ENCODE results near the gene SLC46A1. TPM values are rescaled to one million over a fixed set of nuclear protein-coding genes. Genes with fewer than 3 reads are reported as not detected.

Gene SLC46A1
- total and polyA plus RNA-seq, 2 of the 13 experiments (the other 11 are each of a cell fraction or from before 2014, with no cell fraction given): 19.6 to 22.6 TPM

DNA sequence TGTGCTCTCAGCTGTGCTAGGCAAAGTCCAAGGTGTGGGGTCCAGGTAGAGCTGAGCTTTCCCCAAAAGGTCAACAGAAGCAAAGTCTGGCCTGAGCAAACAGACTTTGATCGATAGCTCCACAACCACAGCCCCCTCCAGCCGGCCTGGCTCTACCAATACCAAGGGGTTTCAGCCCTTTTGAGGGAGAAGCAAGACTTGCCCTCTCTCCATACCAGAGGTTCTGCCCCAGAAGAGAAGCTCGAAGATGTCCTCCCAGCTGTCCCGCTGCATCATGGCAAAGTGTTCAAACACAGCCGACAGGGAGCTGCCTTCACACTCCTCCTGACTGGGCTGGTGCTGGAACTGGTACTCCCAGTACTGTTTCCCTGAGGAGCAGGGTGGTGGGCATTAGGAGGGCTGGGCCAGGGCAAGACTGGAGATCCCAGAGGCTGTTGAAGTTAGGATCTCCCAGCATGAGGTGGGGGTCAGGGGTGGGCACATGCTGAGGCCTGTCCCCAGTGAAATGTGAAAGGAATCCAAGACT is 37.6 kb downstream of the SLC46A1 start (continued):
- TF ChIP-seq, protein P1, sequence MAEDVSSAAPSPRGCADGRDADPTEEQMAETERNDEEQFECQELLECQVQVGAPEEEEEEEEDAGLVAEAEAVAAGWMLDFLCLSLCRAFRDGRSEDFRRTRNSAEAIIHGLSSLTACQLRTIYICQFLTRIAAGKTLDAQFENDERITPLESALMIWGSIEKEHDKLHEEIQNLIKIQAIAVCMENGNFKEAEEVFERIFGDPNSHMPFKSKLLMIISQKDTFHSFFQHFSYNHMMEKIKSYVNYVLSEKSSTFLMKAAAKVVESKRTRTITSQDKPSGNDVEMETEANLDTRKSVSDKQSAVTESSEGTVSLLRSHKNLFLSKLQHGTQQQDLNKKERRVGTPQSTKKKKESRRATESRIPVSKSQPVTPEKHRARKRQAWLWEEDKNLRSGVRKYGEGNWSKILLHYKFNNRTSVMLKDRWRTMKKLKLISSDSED (CRISPR knock-in tag; IDR thresholded peaks at IDR 0.05): no peak
- no peak for TF ChIP-seq MATR3 (CRISPR knock-in tag; IDR thresholded peaks at IDR 0.05)
- no peak for TF ChIP-seq ZNF10 (CRISPR knock-in tag; IDR thresholded peaks at IDR 0.05; ENCODE audit: borderline replicate concordance, low read depth)
- TF ChIP-seq, protein P2, sequence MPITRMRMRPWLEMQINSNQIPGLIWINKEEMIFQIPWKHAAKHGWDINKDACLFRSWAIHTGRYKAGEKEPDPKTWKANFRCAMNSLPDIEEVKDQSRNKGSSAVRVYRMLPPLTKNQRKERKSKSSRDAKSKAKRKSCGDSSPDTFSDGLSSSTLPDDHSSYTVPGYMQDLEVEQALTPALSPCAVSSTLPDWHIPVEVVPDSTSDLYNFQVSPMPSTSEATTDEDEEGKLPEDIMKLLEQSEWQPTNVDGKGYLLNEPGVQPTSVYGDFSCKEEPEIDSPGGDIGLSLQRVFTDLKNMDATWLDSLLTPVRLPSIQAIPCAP (CRISPR knock-in tag; IDR thresholded peaks at IDR 0.05; ENCODE audit: low read depth): no peak
- TF ChIP-seq ZNF563 (CRISPR knock-in tag; IDR thresholded peaks at IDR 0.05): no peak
- peak; percentile 56; the same call in 1 of the 2 replicates for TF ChIP-seq TBX3 (IDR thresholded peaks at IDR 0.05; ENCODE audit: borderline replicate concordance)
- peak; percentile 89 for TF ChIP-seq TBX2 (CRISPR knock-in tag; IDR thresholded peaks at IDR 0.05; ENCODE audit: borderline replicate concordance)
- peak; percentile 69 for TF ChIP-seq POLR2G (IDR thresholded peaks at IDR 0.05; ENCODE audit: low read depth, low read length)
- TF ChIP-seq FLYWCH1 (CRISPR knock-in tag; IDR thresholded peaks at IDR 0.05): no peak
- no peak for TF ChIP-seq ZFP1 (CRISPR knock-in tag; IDR thresholded peaks at IDR 0.05)
- TF ChIP-seq ZNF552 (CRISPR knock-in tag; IDR thresholded peaks at IDR 0.05; ENCODE audit: borderline replicate concordance): no peak
- no peak for TF ChIP-seq CEBPB (IDR thresholded peaks at IDR 0.05; ENCODE audit: borderline replicate concordance, low read depth, low read length)
- TF ChIP-seq ZBTB8A (CRISPR knock-in tag; IDR thresholded peaks at IDR 0.05; ENCODE audit: borderline replicate concordance, low read depth): no peak
- no peak for TF ChIP-seq TCF7L2 (IDR thresholded peaks at IDR 0.05; ENCODE audit: low read depth, low read length)
- TF ChIP-seq, protein P3, sequence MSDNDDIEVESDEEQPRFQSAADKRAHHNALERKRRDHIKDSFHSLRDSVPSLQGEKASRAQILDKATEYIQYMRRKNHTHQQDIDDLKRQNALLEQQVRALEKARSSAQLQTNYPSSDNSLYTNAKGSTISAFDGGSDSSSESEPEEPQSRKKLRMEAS (IDR thresholded peaks at IDR 0.05): peak; percentile 65
- peak; percentile 50; the same call in 1 of the 2 replicates for TF ChIP-seq ZMYM3 (CRISPR knock-in tag; IDR thresholded peaks at IDR 0.05)
- no peak for TF ChIP-seq RBM39 (IDR thresholded peaks at IDR 0.05; ENCODE audit: low read depth, low read length, poor library complexity, severe bottlenecking)
- TF ChIP-seq, protein P4, sequence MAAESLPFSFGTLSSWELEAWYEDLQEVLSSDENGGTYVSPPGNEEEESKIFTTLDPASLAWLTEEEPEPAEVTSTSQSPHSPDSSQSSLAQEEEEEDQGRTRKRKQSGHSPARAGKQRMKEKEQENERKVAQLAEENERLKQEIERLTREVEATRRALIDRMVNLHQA (CRISPR knock-in tag; IDR thresholded peaks at IDR 0.05): no peak
- TF ChIP-seq ZNF20 (CRISPR knock-in tag; IDR thresholded peaks at IDR 0.05): no peak
- no peak for TF ChIP-seq ZNF709 (CRISPR knock-in tag; IDR thresholded peaks at IDR 0.05)
- TF ChIP-seq CENPT (CRISPR knock-in tag; IDR thresholded peaks at IDR 0.05; ENCODE audit: low read depth): no peak
- peak; percentile 91 for TF ChIP-seq NCOA2 (CRISPR knock-in tag; IDR thresholded peaks at IDR 0.05)
- peak; percentile 60; the same call in 1 of the 2 replicates for TF ChIP-seq ZMAT3 (CRISPR knock-in tag; conservative IDR thresholded peaks at IDR 0.05)
- TF ChIP-seq, protein P5, sequence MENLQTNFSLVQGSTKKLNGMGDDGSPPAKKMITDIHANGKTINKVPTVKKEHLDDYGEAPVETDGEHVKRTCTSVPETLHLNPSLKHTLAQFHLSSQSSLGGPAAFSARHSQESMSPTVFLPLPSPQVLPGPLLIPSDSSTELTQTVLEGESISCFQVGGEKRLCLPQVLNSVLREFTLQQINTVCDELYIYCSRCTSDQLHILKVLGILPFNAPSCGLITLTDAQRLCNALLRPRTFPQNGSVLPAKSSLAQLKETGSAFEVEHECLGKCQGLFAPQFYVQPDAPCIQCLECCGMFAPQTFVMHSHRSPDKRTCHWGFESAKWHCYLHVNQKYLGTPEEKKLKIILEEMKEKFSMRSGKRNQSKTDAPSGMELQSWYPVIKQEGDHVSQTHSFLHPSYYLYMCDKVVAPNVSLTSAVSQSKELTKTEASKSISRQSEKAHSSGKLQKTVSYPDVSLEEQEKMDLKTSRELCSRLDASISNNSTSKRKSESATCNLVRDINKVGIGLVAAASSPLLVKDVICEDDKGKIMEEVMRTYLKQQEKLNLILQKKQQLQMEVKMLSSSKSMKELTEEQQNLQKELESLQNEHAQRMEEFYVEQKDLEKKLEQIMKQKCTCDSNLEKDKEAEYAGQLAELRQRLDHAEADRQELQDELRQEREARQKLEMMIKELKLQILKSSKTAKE (CRISPR knock-in tag; IDR thresholded peaks at IDR 0.05; ENCODE audit: borderline replicate concordance): peak; percentile 93
- TF ChIP-seq ZFP36 (IDR thresholded peaks at IDR 0.05; ENCODE audit: borderline replicate concordance, low read depth, low read length, partially characterized antibody): no peak
- no peak for TF ChIP-seq HMGA1 (CRISPR knock-in tag; conservative IDR thresholded peaks at IDR 0.05)
